ENCODE measurements around the gene NSG1.

The NSG1 gene
- total RNA-seq, result 4.7 to 23.6 (median 11.0) reads per million in 4 experiments

GRCh38 chr4:4386736-4387392 is at the start of gene NSG1:
NSG1 (plus strand) TSS chr4:4387102; CDS start chr4:4387630, 528 bp downstream.
- DNase-seq, result peak; percentile 37

- no peak for DNase-seq
Measured at GRCh38 chr4:4338210-4339001, 48.5 kb upstream of the NSG1 start.

- no peak for DNase-seq
Measured at GRCh38 chr4:4339504-4340085, 47.3 kb upstream of the NSG1 start.

- DNase-seq, result no peak
Measured at GRCh38 chr4:4341861-4342650, 44.8 kb upstream of the NSG1 start.

GRCh38 chr4:4343038-4343437 is 43.9 kb upstream of the NSG1 start:
- no peak for DNase-seq

- DNase-seq, result no peak
Measured at GRCh38 chr4:4344915-4345527, 41.9 kb upstream of the NSG1 start.

- no peak for DNase-seq
Measured at GRCh38 chr4:4347585-4347984, 39.3 kb upstream of the NSG1 start.

- DNase-seq, result peak; percentile 10
Measured at GRCh38 chr4:4348585-4348984, 38.3 kb upstream of the NSG1 start.

GRCh38 chr4:4349867-4350266 is 37.0 kb upstream of the NSG1 start:
- no peak for DNase-seq

- no peak for DNase-seq
Measured at GRCh38 chr4:4350909-4351308, 36.0 kb upstream of the NSG1 start.

GRCh38 chr4:4355302-4355701 is 31.6 kb upstream of the NSG1 start:
- DNase-seq, result no peak

GRCh38 chr4:4356106-4357041 is 30.5 kb upstream of the NSG1 start:
- no peak for DNase-seq

- no peak for DNase-seq
Measured at GRCh38 chr4:4358093-4358854, 28.6 kb upstream of the NSG1 start.

GRCh38 chr4:4361883-4362282 is 25.0 kb upstream of the NSG1 start:
- DNase-seq, result no peak

- DNase-seq, result no peak
Measured at GRCh38 chr4:4362991-4363697, 23.8 kb upstream of the NSG1 start.

GRCh38 chr4:4364061-4364460 is 22.8 kb upstream of the NSG1 start:
- no peak for DNase-seq

GRCh38 chr4:4364486-4365208 is 22.3 kb upstream of the NSG1 start:
- no peak for DNase-seq

- DNase-seq, result no peak
Measured at GRCh38 chr4:4368809-4369580, 17.9 kb upstream of the NSG1 start.
